Measurements from ENCODE around the gene NCAPD3. TPM values are rescaled to one million over a fixed set of nuclear protein-coding genes. Genes with fewer than 3 reads are reported as not detected.

NCAPD3 gene
- total and polyA plus RNA-seq, 2 donors (not counting 3 experiments of a cell fraction or from before 2014, with no cell fraction given) = 22.6 to 43.8 TPM

DNA sequence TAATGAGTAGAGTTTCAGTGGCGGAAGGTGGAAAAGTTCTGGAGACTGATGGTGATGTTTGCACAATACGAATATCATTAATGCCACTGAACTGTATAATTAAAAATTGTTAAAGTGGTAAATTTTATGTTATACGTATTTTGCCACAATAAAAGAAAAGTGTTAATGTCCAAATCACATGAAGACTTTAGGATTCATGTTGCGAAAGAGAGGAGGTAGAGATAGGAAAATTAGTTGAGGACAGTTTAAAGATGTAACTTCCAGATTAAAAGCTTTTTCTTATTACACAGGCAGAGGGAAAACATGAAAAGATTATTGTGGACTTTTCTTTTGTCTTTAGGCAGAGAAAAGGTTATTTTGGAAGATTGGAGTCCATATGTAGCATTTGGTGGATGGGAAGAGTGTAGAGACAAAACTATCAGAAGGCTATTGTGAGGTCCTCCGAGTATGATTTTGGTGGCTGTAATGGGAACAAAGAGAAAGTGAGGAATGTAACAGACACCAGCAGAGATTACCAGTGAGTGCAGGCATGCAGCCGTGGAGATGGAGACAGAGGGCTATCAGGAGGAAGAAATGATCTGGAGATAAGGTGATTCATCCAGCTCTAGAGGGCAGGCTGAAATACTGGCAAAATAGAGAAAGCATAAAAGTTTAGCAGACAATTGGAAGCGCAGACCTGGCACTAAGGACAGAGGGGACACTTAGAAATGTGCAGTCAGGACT, 13.2 kb upstream of the NCAPD3 start:
- no peaks in the 10 kb centered on the region for H4K20me1 ChIP-seq (replicated peaks; ENCODE audit: control insufficient read depth, extremely low read depth, insufficient read depth, low read length)
- H3K4me1 ChIP-seq (ENCODE audit: control insufficient read depth, extremely low read depth, insufficient read depth, low read length) = no peaks in the 10 kb centered on the region
- TF ChIP-seq EZH2 (IDR thresholded peaks at IDR 0.05; ENCODE audit: borderline replicate concordance, low read depth, low read length, severe bottlenecking) (no peak), GATA2 (IDR thresholded peaks at IDR 0.05; ENCODE audit: insufficient read depth, insufficient read length, low read depth, low read length) (peak; percentile 58), MAX (IDR thresholded peaks at IDR 0.05; ENCODE audit: insufficient read depth, insufficient read length) (no peak)
- no peak overlapping the region for H3K27ac ChIP-seq (ENCODE audit: insufficient read depth, low read depth, low read length)
- peaks cover 13% of the 10 kb centered on the region for H3K79me2 ChIP-seq (ENCODE audit: control insufficient read depth, insufficient read depth, low read length)
- POLR2A ChIA-PET = no interaction called here
- H3K27me3 ChIP-seq (ENCODE audit: control insufficient read depth in 2 of 2, insufficient read depth in 2 of 2, low read length in 2 of 2) = no peaks in the 10 kb centered on the region
- H3K9ac ChIP-seq (replicated peaks; ENCODE audit: extremely low read depth, insufficient read depth, low read length) = no peak overlapping the region
- no peak overlapping the region for H3K4me3 ChIP-seq (replicated peaks in 1 of 3; ENCODE audit: insufficient read depth in 1 of 3, low read depth in 1 of 3, low read length in 3 of 3)
- CTCF ChIA-PET = interaction anchor here (1.5 kb wide), 1 partner anchor 12 kb away, joined by 5 read pairs; the partner anchor contains the start of genes NCAPD3 and VPS26B
- no peaks in the 10 kb centered on the region for H3K9me1 ChIP-seq (replicated peaks; ENCODE audit: control insufficient read depth, extremely low read depth, insufficient read depth, low read length)
- no peak overlapping the region for H2AFZ ChIP-seq (ENCODE audit: low read depth, low read length)
- H3K36me3 ChIP-seq (ENCODE audit: control insufficient read depth in 2 of 2, extremely low read depth in 1 of 2, insufficient read depth in 2 of 2, low read length in 2 of 2) = peaks cover 2 to 15% of the 10 kb centered on the region in 2 experiments
- intact Hi-C loops (cut with micrococcal nuclease) (no loop called here), dilution Hi-C loops (cut with MboI; ENCODE audit: extremely low pct_ligation_motif_present, low sequenced_read_pairs) (no loop called here)
- BruUV-seq (replicated peaks) = no TSS peak
- FAIRE-seq = peak; percentile 37
- no peak overlapping the region for H3K4me2 ChIP-seq (ENCODE audit: insufficient read depth, low read length)
- H3K9me3 ChIP-seq (replicated peaks; ENCODE audit: control insufficient read depth, insufficient read depth, low read length) = no peaks in the 10 kb centered on the region
- DNase-seq (ENCODE audit: low read depth, low spot score) = no peak

DNA sequence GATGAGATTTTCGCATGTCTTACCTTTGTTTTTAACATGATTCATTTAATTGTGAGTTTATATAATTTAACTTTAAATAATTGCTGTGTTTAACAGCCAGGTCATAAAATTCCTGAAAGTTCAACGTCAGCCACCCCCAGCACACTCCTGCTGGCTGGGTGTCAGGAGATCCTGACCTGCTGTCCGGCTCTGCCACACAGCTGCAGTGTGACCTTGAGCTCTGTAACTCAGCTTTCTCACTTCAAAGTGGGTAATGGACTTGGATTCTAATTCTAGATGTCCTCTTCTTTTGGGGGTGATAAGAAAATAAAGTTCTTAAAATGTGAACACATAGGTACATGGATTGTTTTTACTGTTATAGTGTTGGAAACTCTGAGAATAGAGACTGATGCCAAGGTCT, 11.6 kb upstream of the NCAPD3 start:
- BruUV-seq (replicated peaks) = no TSS peak
- H3K27ac ChIP-seq (ENCODE audit: insufficient read depth, low read depth, low read length) = no peak overlapping the region
- dilution Hi-C loops (cut with MboI; ENCODE audit: extremely low pct_ligation_motif_present, low sequenced_read_pairs) (no loop called here), intact Hi-C loops (cut with micrococcal nuclease) (no loop called here)
- H4K20me1 ChIP-seq (replicated peaks; ENCODE audit: control insufficient read depth, extremely low read depth, insufficient read depth, low read length) = no peaks in the 10 kb centered on the region
- H3K9ac ChIP-seq (replicated peaks; ENCODE audit: extremely low read depth, insufficient read depth, low read length) = no peak overlapping the region
- ChIA-PET POLR2A (no interaction called here), CTCF (interaction anchor here (0.9 to 3.2 kb wide), 4 partner anchors 9 to 308 kb away, joined by 3 to 14 read pairs (median 10); partner anchors contain the start of genes NCAPD3 and VPS26B)
- peaks cover 7% of the 10 kb centered on the region for H3K4me1 ChIP-seq (ENCODE audit: control insufficient read depth, extremely low read depth, insufficient read depth, low read length)
- H3K27me3 ChIP-seq (ENCODE audit: control insufficient read depth in 2 of 2, insufficient read depth in 2 of 2, low read length in 2 of 2) = no peaks in the 10 kb centered on the region
- H3K9me3 ChIP-seq (replicated peaks; ENCODE audit: control insufficient read depth, insufficient read depth, low read length) = no peaks in the 10 kb centered on the region
- H2AFZ ChIP-seq (ENCODE audit: low read depth, low read length) = no peak overlapping the region
- no peak overlapping the region for H3K4me2 ChIP-seq (ENCODE audit: insufficient read depth, low read length)
- DNase-seq (ENCODE audit: low read depth, low spot score) = no peak
- peaks cover 22% of the 10 kb centered on the region for H3K79me2 ChIP-seq (ENCODE audit: control insufficient read depth, insufficient read depth, low read length)
- no peak for FAIRE-seq
- TF ChIP-seq, protein P1, sequence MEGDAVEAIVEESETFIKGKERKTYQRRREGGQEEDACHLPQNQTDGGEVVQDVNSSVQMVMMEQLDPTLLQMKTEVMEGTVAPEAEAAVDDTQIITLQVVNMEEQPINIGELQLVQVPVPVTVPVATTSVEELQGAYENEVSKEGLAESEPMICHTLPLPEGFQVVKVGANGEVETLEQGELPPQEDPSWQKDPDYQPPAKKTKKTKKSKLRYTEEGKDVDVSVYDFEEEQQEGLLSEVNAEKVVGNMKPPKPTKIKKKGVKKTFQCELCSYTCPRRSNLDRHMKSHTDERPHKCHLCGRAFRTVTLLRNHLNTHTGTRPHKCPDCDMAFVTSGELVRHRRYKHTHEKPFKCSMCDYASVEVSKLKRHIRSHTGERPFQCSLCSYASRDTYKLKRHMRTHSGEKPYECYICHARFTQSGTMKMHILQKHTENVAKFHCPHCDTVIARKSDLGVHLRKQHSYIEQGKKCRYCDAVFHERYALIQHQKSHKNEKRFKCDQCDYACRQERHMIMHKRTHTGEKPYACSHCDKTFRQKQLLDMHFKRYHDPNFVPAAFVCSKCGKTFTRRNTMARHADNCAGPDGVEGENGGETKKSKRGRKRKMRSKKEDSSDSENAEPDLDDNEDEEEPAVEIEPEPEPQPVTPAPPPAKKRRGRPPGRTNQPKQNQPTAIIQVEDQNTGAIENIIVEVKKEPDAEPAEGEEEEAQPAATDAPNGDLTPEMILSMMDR (IDR thresholded peaks at IDR 0.05; ENCODE audit: extremely low read depth in 1 of 2, insufficient read depth in 1 of 2, low read depth in 1 of 2, low read length in 2 of 2) = no peak
- no peak for TF ChIP-seq POLR2AphosphoS5 (IDR thresholded peaks at IDR 0.05; ENCODE audit: insufficient read depth, low read depth, low read length)
- no peak for TF ChIP-seq POLR2A (IDR thresholded peaks at IDR 0.05; ENCODE audit: low read depth, low read length)
- no peak for TF ChIP-seq MAX (IDR thresholded peaks at IDR 0.05; ENCODE audit: insufficient read depth, insufficient read length)
- no peak for TF ChIP-seq MYC (IDR thresholded peaks at IDR 0.05; ENCODE audit: low read depth, low read length)
- no peak for TF ChIP-seq EZH2 (IDR thresholded peaks at IDR 0.05; ENCODE audit: borderline replicate concordance, low read depth, low read length, severe bottlenecking)
- TF ChIP-seq GATA2 (IDR thresholded peaks at IDR 0.05; ENCODE audit: insufficient read depth, insufficient read length, low read depth, low read length) = no peak
- TF ChIP-seq JUN (IDR thresholded peaks at IDR 0.05; ENCODE audit: borderline replicate concordance, insufficient read depth, insufficient read length, low read depth) = no peak
- TF ChIP-seq FOS (IDR thresholded peaks at IDR 0.05; ENCODE audit: borderline replicate concordance, insufficient read depth, low read length) = no peak
- peaks cover 2 to 9% of the 10 kb centered on the region in 2 experiments for H3K36me3 ChIP-seq (ENCODE audit: control insufficient read depth in 2 of 2, extremely low read depth in 1 of 2, insufficient read depth in 2 of 2, low read length in 2 of 2)
- no peak overlapping the region for H3K4me3 ChIP-seq (replicated peaks in 1 of 3; ENCODE audit: insufficient read depth in 1 of 3, low read depth in 1 of 3, low read length in 3 of 3)
- H3K9me1 ChIP-seq (replicated peaks; ENCODE audit: control insufficient read depth, extremely low read depth, insufficient read depth, low read length) = no peaks in the 10 kb centered on the region
